Epidermal melanocyte (primary cell): ENCODE measurements around the gene MAML1.

Source experiments
- DNase-seq: peaks from one replicate; pipeline ENCODE4 v3.0.0; 2011; ENCODE audit warnings: low spot score; ENCODE audit not compliant: insufficient read length

Gene MAML1

DNA sequence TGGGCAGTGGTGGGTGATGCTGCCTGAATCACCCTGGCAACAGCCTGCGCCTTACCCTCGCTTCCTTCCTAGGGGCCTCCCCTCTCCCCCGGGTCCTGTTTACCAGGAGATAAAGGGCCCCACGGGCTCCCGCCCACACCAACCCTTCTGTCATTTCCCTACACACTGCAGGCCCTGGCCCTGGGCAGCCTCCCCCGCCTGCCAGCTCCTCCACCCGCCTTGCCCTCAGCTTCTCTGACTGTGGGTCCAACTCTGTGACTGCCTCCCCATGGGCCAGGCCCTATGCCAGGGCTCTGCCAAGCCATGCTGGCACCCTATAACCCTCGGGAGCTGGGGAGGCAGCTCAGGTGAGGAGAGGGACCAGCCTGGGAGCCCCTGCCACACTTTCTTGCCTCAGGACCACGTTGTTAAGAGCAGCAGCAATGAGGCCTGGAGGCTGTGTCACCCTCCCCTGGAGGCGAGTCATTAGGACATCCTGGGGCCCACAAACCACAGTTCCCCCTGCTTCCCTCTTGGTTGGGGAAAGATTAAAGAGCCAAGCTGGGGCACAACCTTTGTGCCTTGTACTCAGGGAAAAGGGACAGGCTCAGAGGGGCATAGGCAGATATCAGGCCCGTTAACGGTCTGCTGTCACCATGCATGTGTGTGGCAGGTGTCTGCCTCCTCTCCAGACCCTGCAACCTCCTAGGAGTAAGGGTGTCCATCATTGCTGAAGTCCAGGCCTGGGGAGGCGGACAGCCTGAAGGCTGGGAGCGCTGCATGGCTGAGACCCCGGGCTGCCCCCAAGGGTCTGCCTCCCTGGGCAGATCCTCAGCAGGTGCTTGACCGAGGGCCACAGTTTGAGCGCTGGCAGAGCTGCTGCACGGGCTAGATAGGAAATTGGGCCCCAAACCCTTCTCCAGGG lies 71.3 kb downstream of the MAML1 start:
- DNase-seq = no peak

DNA sequence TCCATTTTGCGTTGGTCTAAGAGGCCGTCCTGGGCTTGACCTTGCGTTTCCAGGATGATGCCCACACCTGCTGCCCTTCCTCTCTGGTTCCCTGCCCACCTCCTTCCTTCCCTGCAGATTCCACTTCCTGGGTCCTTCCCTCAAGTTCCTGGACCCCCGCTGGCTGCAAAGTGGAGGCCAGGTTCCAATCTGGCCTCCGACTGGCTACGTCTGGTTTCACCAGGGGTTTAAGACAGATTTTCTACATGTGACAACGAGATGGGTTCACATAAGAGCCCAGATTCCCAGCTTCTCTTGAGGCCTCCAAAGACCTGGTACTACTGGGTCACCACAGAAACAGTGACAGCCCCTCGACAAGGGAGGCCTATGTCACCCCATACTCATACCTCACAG lies 71.9 kb downstream of the MAML1 start:
- no peak for DNase-seq

DNA sequence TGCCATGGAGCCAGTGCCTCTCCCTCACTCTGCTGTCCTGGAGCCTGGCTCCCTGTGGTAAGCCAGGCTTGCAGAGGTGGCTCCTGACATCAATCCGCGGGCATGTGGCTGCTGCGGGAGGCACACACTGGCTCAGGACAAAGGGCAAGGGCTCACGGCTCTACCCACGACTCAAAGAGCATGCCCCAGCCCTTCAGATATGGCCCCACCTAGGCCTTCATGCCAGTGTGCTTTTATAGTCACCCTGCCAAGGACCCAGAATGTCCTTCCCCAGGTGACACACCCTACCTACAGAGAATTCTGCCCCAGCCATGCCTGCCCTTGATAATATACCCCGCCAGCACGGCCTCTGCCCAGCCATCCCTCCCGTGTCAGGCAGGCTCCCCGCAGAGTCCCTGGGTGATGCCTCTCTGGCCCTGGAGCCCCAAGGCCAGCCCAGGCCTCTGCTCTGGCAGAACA lies 72.5 kb downstream of the MAML1 start:
- no peak for DNase-seq

DNA sequence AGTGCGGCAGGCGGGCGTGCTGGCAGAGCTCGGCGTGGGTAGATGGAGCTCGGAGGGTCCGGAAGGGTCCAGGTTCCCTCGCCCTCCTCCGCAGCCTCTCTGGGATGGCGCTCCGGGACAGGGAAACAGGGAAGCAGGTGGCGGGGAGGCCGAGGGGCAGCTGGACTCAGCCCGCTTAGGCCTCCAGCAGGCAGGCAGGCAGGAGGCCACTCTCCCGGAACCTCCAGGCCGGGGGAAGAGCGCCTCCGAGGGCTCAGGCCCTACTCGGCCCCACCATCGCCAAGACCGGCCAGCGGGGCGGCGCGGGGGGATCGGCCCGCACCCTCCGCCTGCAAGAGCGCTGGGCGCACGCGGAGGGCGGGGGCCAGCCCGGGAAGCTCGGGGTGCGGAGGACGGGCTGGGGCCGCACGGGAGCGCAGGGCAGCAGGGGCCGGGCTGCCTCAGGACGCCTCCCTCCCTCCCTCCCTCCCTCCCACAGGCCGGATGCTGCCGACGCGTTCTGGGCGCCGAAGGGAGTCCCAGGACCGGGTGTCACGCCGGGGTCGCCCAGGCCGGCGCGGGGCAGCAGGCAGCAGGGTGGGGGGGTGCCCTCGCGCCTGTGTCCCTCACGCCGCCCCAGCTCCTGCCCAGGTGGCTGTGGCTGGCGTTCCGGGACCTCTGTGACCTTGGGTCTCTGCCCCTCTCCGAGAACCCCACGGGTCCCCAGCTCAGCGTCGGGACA lies 73.1 kb downstream of the MAML1 start:
- DNase-seq = peak; percentile 71

DNA sequence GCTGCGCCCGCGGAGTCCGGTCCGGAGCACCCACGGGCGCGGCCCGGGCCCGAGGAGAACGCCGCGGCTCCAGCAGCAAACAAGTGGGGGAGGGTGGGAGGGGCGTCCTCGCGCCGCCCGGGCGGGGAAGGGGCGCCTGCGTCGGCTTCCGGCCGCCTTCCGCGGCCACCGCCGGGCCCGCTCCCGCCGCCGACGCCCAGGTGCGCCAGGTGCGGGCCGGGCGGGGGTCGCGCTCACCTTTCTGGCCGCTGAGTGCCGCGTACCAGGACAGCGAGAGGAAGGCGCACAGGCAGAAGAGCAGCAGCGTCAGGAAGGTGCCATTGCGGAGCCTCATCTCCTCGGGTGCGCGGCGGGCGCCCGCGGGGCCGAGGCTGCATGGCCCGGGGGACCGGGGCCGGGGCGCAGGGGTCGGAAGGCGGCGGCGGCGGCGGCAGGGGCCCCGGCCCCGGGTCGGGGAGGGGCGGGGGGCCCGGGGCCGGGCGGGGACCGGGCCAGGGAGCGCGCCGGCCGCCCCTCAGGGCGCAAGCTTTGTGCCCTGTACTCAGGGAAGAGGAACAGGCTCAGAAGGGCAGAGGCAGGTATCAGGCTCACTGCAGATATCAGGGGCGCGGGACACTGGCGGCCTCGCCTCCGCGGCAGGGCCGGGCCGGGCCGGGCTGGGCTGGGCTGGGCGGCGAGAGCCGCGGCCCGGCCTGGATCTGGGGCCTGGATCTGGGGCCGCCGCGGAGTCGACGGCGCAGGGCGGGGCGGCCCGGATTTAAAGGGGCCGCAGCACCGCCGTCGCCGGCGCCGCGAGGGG lies 73.8 kb downstream of the MAML1 start, which contains the start of gene MGAT4B:
Gene MGAT4B, minus strand, starts transcription at position 617 of the 799 bp plus-strand sequence. Its CDS starts 283 bp downstream, at position 334.
- peak; percentile 93 for DNase-seq

DNA sequence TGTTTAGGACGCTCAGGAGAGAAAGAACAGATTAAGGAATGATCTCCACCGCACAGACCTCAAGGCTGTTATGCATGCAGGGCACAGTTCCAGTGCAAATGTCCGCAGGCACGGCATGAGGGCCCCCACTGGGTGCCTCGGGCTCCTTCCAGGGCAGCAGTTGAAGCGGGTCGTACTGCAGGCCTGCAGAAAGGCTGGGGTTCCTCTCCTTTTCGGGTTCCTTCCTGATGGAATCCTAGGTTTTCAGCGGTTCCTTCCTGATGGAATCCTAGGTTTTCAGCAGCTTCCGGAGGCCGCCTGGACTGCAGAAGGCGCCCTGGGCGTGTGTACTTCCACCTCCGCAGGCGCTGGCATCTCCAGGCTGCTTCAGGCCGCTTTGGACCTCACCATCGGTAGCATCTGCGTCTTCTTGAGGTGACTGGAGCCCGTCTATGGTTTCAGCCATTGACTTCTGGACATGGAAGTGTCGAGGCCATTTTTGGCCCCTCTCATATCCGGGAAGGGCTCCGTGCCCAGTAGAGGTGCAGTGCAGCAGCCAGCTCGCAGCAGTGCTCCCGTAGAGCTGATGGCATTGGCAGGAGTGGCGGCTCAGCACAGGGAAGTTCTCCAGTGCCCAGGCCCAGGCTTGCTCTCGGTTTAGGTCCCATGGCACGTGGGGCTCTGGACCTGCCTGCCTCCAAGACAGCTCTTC lies 79.7 kb downstream of the MAML1 start:
- no peak for DNase-seq

GRCh38 chr5:179812997-179813607 lies 80.5 kb downstream of the MAML1 start:
- DNase-seq = no peak

DNA sequence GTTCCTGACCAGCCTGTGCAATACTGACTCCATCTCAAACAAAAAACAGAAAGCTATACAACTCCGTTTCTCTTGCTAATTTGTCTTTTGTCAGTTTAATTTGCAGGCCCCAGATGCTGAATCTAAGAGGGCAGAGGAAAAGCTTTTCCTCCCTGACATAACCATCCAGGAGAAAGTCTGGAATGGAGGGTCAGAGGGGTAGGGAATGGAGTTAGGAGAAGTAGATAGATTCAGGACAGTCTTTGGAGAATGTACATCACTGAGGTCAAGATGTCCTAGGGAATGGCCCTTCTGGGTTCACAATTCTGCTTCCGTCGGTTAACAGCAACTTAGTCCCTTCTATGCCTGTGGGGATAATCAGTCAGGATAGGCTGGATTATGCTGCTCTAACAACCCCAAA lies 81.5 kb downstream of the MAML1 start:
- DNase-seq = no peak

- no peak for DNase-seq
Observed at GRCh38 chr5:179815491-179816249, 83.0 kb downstream of the MAML1 start.

GRCh38 chr5:179816401-179816795 lies 83.8 kb downstream of the MAML1 start:
- DNase-seq = no peak

DNA sequence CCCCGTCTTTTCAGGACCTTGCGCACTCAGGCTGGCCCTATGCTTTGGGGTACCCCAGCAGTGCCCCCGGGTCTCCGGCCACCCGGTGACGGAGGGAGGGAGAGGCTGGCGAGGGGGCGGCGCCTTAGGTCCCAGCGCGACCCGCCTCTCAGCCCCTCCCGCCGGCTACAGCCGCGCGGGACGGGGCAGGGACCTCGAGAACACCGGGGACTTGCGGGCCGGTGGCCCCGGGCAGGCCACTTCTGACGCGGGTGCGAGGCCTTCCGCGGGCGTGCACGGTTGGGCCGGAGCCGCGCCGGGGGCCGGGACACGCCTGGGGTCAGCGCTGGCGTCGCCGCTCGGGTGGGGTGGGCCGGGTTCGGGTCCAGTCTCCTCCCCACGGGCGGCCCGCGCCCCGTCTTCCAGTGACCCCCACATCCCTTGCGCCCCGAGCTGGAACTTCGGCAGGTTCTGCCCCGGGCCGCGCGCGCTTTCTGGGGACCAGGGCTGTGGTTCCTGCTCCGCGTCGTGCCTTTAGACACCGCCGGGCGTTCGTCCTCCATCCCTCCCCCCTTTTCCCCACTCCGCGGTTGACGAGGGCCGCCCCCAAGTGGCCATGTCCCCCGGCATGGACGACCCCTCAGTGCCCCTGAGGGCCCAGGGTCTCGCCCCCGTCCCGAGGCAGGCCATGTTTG lies 84.3 kb downstream of the MAML1 start:
- DNase-seq = no peak

DNA sequence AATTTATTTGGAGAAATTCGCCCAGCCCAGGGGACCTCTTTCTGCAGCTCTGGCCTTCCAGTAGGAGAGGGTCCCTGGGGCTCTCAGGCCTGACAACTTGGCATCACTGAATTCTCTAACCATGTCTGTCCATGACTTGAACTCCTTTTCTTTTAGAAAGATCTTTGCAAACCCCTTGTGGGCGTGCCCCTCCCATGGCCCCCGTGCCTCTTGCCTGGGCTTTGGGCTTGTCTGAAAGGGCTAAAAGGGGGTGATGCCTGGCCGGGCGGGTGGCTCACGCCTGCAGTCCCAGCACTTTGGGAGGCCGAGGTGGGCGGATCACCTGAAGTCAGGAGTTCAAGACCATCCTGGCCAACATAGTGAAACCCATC lies 84.8 kb downstream of the MAML1 start:
- no peak for DNase-seq

- no peak for DNase-seq
Observed at GRCh38 chr5:179817890-179818745, 85.5 kb downstream of the MAML1 start.

DNA sequence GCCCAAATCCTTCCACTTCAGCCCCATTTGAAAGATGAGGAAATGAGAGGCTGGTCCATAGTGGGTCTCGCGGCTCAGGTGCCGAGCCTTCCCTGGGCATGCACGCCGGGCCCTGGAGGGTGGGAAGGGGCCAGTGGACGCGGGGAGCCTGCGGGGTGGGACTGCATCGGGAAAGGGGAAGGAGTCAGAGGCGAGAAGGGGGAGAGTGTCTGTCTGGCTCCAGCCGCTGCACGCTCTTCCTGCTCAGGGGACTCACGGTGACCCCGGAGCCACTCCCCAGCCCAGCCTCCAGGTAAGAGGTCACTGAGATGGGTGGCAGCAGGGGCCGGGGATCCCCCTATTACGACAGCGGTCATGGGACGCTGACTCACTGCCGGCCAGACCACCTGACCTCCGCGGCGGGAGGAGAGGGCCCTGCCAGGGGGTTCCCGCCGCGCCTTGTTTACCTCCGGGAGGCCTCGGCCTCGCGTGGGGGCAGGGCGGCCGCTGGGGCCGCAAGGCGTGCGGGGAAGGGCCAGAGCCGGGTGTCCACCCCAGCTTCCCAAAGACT lies 86.2 kb downstream of the MAML1 start:
- DNase-seq = peak; percentile 86

- DNase-seq = no peak
Observed at GRCh38 chr5:179819296-179820126, 86.9 kb downstream of the MAML1 start.

GRCh38 chr5:179820127-179820482 lies 87.5 kb downstream of the MAML1 start:
- DNase-seq = no peak
